Choroid plexus epithelial cell (primary cell): ENCODE results near the gene ELK4.
"Not testable (repeated sequence)": the region's sequence is repeated elsewhere in the genome, so short reads cannot be mapped to it uniquely, and the experiment has no call there.

Experiments used
- DNase-seq: peaks from one replicate; pipeline ENCODE4 v3.0.0-alpha.2; 2010; ENCODE audit warnings: low read depth
- H3K4me3 ChIP-seq: 2 replicates; pipeline ENCODE4 v1.5.1; 2011; ENCODE audit warnings: low read depth, mild to moderate bottlenecking, control low read depth, low read length, moderate library complexity
- CTCF ChIP-seq: conservative IDR thresholded peaks from 2 replicates; pipeline ENCODE4 v1.5.1; 2011; ENCODE audit warnings: low read depth, mild to moderate bottlenecking, control low read depth, inconsistent platforms, low read length, moderate library complexity

ELK4 gene

GRCh38 chr1:205637854-205638468 is 6.2 kb upstream of the ELK4 start:
- no peak for TF ChIP-seq CTCF
- no peak overlapping the region for H3K4me3 ChIP-seq
- no peak for DNase-seq

- TF ChIP-seq CTCF: no peak
- peak; percentile 4 for DNase-seq
These were observed 4.9 kb upstream of the ELK4 start for GRCh38 chr1:205636732-205637131.

GRCh38 chr1:205636138-205636530 is 4.3 kb upstream of the ELK4 start:
- not testable (repeated sequence) for DNase-seq, H3K4me3 ChIP-seq

More at GRCh38 chr1:205636732-205637131, 4.9 kb upstream of the ELK4 start:
- no peak overlapping the region for H3K4me3 ChIP-seq

GRCh38 chr1:205633421-205633976 is 1.7 kb upstream of the ELK4 start:
- H3K4me3 ChIP-seq: no peak overlapping the region
- TF ChIP-seq CTCF: no peak
- DNase-seq: peak; percentile 20

GRCh38 chr1:205632669-205633169 is 908 bp upstream of the ELK4 start:
- peak; percentile 3 for DNase-seq
- peak overlapping the region; percentile 77 for H3K4me3 ChIP-seq
- TF ChIP-seq CTCF: no peak

- peak; percentile 86 for DNase-seq
- TF ChIP-seq CTCF: no peak
- peak overlapping the region; percentile 77 for H3K4me3 ChIP-seq
These were observed 622 bp downstream of the ELK4 start for GRCh38 chr1:205631010-205631767.

- no peak for DNase-seq
- H3K4me3 ChIP-seq: peak overlapping the region; percentile 77
- no peak for TF ChIP-seq CTCF
These were observed 1.2 kb downstream of the ELK4 start for GRCh38 chr1:205630651-205631009.
